WTC11 (cell line): ENCODE measurements around the gene CST3. TPM values are rescaled to one million over a fixed set of nuclear protein-coding genes. Genes with fewer than 3 reads are reported as not detected.

Experiments used
- ATAC-seq: fragments of 200-7000 bp; cut with Tn5 transposase; 2 replicates; pipeline ENCODE4 v1.10.0; 2021; ENCODE audit warnings: mild to moderate bottlenecking, moderate library complexity
- CTCF ChIA-PET: fragments of 300-600 bp; sonication (Branson Sonifier 250); formaldehyde crosslinking; loops from one replicate; lab custom pipeline; 2021; ENCODE audit warnings: antibody characterized with exemption; lab: Charles Lee
- POLR2A ChIA-PET: fragments of 350-600 bp; sonication (Branson Sonifier 250); formaldehyde crosslinking; loops from one replicate; lab custom pipeline; 2021; ENCODE audit warnings: antibody characterized with exemption; lab: Charles Lee
- DNase-seq: peaks from one replicate; pipeline ENCODE4 v3.0.0; 2021; ENCODE audit warnings: low spot score
- H3K27ac Mint-ChIP-seq: 2 replicates; pipeline ENCODE4 v1.8.0; 2021; ENCODE audit warnings: mixed read lengths
- H3K27me3 Mint-ChIP-seq: 2 replicates; pipeline ENCODE4 v1.8.0; 2021; ENCODE audit warnings: low read depth, mild to moderate bottlenecking, moderate library complexity, mixed read lengths
- H3K36me3 Mint-ChIP-seq: 2 replicates; pipeline ENCODE4 v1.8.0; 2021; ENCODE audit warnings: mixed read lengths
- H3K4me1 Mint-ChIP-seq: 2 replicates; pipeline ENCODE4 v1.8.0; 2022; ENCODE audit warnings: mixed read lengths
- H3K4me3 Mint-ChIP-seq: 2 replicates; pipeline ENCODE4 v1.8.0; 2021; ENCODE audit warnings: mild to moderate bottlenecking, moderate library complexity, mixed read lengths
- H3K9me3 Mint-ChIP-seq: 2 replicates; pipeline ENCODE4 v1.8.0; 2021; ENCODE audit warnings: mixed read lengths
- CREM ChIP-seq: sonication (generic); formaldehyde crosslinking; IDR thresholded peaks from 2 replicates; pipeline ENCODE4 v1.8.1; 2022; ENCODE audit warnings: mild to moderate bottlenecking, missing genetic modification reagents, moderate library complexity
- ELF4 ChIP-seq: sonication (generic); formaldehyde crosslinking; IDR thresholded peaks from 2 replicates; pipeline ENCODE4 v1.8.1; 2022; ENCODE audit warnings: low read depth, mild to moderate bottlenecking, moderate library complexity, missing genetic modification reagents
- EMX1 ChIP-seq: fragments of 250-450 bp; sonication (Bioruptor Pico); IDR thresholded peaks from 2 replicates; pipeline ENCODE4 v1.8.0; 2021; ENCODE audit warnings: mild to moderate bottlenecking
- ETV6 ChIP-seq: sonication (generic); formaldehyde crosslinking; IDR thresholded peaks from 2 replicates; pipeline ENCODE4 v1.8.1; 2022; ENCODE audit warnings: mild to moderate bottlenecking, missing genetic modification reagents
- FOXP1 ChIP-seq: sonication (generic); formaldehyde crosslinking; IDR thresholded peaks from 2 replicates; pipeline ENCODE4 v1.8.0; 2022; ENCODE audit warnings: missing genetic modification reagents, mild to moderate bottlenecking, moderate library complexity, borderline replicate concordance
- GABPB1 ChIP-seq: sonication (generic); formaldehyde crosslinking; IDR thresholded peaks from 2 replicates; pipeline ENCODE4 v1.8.1; 2023; ENCODE audit warnings: mild to moderate bottlenecking, missing genetic modification reagents
- HMGA2 ChIP-seq: fragments of 250-450 bp; sonication (Bioruptor Pico); IDR thresholded peaks from 2 replicates; pipeline ENCODE4 v1.4.0; 2021; ENCODE audit warnings: mild to moderate bottlenecking, moderate library complexity
- MXD4 ChIP-seq: fragments of 250-450 bp; sonication (Bioruptor Pico); IDR thresholded peaks from 2 replicates; pipeline ENCODE4 v1.8.0; 2021; ENCODE audit warnings: mild to moderate bottlenecking, moderate library complexity, borderline replicate concordance
- NFATC4 ChIP-seq: fragments of 250-450 bp; sonication (Bioruptor Pico); IDR thresholded peaks from 2 replicates; pipeline ENCODE4 v1.9.0; 2021; ENCODE audit warnings: mild to moderate bottlenecking
- NFE2L1 ChIP-seq: sonication (generic); formaldehyde crosslinking; IDR thresholded peaks from 2 replicates; pipeline ENCODE4 v1.8.1; 2023; ENCODE audit warnings: missing genetic modification reagents
- NR1H2 ChIP-seq: sonication (generic); formaldehyde crosslinking; IDR thresholded peaks from 2 replicates; pipeline ENCODE4 v1.9.0; 2021; ENCODE audit warnings: mild to moderate bottlenecking, moderate library complexity, missing genetic modification reagents
- NR2C2 ChIP-seq: sonication (generic); formaldehyde crosslinking; IDR thresholded peaks from 2 replicates; pipeline ENCODE4 v1.8.0; 2022; ENCODE audit warnings: mild to moderate bottlenecking, missing genetic modification reagents
- SMAD3 ChIP-seq: sonication (generic); formaldehyde crosslinking; IDR thresholded peaks from 2 replicates; pipeline ENCODE4 v1.8.0; 2022; ENCODE audit warnings: missing genetic modification reagents, mild to moderate bottlenecking, borderline replicate concordance
- TCF7 ChIP-seq: sonication (generic); formaldehyde crosslinking; IDR thresholded peaks from 2 replicates; pipeline ENCODE4 v1.8.0; 2022; ENCODE audit warnings: mild to moderate bottlenecking, low read depth, missing genetic modification reagents, moderate library complexity
- TEAD1 ChIP-seq: sonication (generic); formaldehyde crosslinking; IDR thresholded peaks from 2 replicates; pipeline ENCODE4 v1.8.0; 2022; ENCODE audit warnings: mild to moderate bottlenecking, missing genetic modification reagents
- TP53 ChIP-seq: sonication (generic); formaldehyde crosslinking; IDR thresholded peaks from 2 replicates; pipeline ENCODE4 v1.8.1; 2023; ENCODE audit warnings: mild to moderate bottlenecking, missing genetic modification reagents
- ZNF121 ChIP-seq: sonication (generic); formaldehyde crosslinking; IDR thresholded peaks from 2 replicates; pipeline ENCODE4 v1.8.0; 2023; ENCODE audit warnings: missing genetic modification reagents
- ZNF138 ChIP-seq: sonication (generic); formaldehyde crosslinking; conservative IDR thresholded peaks from 2 replicates; pipeline ENCODE4 v1.8.1; 2022; ENCODE audit warnings: mild to moderate bottlenecking, moderate library complexity, missing genetic modification reagents
- ZNF219 ChIP-seq: sonication (generic); formaldehyde crosslinking; IDR thresholded peaks from 2 replicates; pipeline ENCODE4 v1.8.0; 2023; ENCODE audit warnings: missing genetic modification reagents, mild to moderate bottlenecking, borderline replicate concordance
- total RNA-seq: library from RNA; stranded (reverse); gene quantifications from 3 replicates; pipeline ENCODE4 v1.2.3, GENCODE V29; 2021
- TF ChIP-seq, protein P1 (sequence below): sonication (generic); formaldehyde crosslinking; IDR thresholded peaks from 2 replicates; pipeline ENCODE4 v1.8.1; 2022; ENCODE audit warnings: low read depth, mild to moderate bottlenecking, moderate library complexity, missing genetic modification reagents, borderline replicate concordance
- TF ChIP-seq, protein P2 (sequence below): sonication (generic); formaldehyde crosslinking; IDR thresholded peaks from 2 replicates; pipeline ENCODE4 v1.8.0; 2022; ENCODE audit warnings: mild to moderate bottlenecking, missing genetic modification reagents
- TF ChIP-seq, protein P3 (sequence below): fragments of 250-450 bp; sonication (Bioruptor Pico); conservative IDR thresholded peaks from 2 replicates; pipeline ENCODE4 v1.9.0; 2021; ENCODE audit warnings: mild to moderate bottlenecking
- TF ChIP-seq, protein P4 (sequence below): sonication (generic); formaldehyde crosslinking; IDR thresholded peaks from 2 replicates; pipeline ENCODE4 v1.8.1; 2022; ENCODE audit warnings: mild to moderate bottlenecking, missing genetic modification reagents, moderate library complexity, borderline replicate concordance
- TF ChIP-seq, protein P5 (sequence below): sonication (generic); formaldehyde crosslinking; IDR thresholded peaks from 2 replicates; pipeline ENCODE4 v1.8.1; 2023; ENCODE audit warnings: mild to moderate bottlenecking, missing genetic modification reagents, moderate library complexity
- TF ChIP-seq, protein P6 (sequence below): sonication (generic); formaldehyde crosslinking; IDR thresholded peaks from 2 replicates; pipeline ENCODE4 v1.8.1; 2022; ENCODE audit warnings: low read depth, missing genetic modification reagents, borderline replicate concordance

The CST3 gene
- total RNA-seq, 1 experiment from 2014 or later = 52.1 TPM

DNA sequence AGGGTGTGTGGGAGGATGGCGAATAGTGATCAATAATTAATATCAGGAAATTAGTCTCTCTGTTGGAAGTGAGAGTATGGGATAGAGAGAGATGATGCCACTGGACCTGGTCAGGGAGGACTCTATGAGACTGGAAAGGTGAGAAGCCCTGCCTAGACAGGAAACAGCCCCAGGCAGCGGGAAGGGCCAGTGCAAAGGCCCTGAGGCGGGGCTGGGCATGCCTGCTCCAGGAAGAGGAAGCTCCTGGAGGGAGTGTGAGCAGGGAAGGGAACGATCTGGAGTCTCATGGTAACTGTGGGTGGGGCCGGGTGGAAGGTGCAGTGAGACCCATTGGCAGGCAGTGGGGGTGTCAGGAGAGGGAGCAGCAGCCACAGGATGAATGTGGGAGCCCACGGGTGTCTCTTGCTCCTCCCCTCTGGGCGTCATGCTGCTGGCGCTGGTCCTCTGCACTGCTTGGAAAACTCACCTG, 1.8 kb upstream of the CST3 start (continued):
- TF ChIP-seq, protein P1, sequence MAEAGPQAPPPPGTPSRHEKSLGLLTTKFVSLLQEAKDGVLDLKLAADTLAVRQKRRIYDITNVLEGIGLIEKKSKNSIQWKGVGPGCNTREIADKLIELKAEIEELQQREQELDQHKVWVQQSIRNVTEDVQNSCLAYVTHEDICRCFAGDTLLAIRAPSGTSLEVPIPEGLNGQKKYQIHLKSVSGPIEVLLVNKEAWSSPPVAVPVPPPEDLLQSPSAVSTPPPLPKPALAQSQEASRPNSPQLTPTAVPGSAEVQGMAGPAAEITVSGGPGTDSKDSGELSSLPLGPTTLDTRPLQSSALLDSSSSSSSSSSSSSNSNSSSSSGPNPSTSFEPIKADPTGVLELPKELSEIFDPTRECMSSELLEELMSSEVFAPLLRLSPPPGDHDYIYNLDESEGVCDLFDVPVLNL (CRISPR knock-in tag) = no peak
- TF ChIP-seq EMX1 (CRISPR knock-in tag) = no peak

DNA sequence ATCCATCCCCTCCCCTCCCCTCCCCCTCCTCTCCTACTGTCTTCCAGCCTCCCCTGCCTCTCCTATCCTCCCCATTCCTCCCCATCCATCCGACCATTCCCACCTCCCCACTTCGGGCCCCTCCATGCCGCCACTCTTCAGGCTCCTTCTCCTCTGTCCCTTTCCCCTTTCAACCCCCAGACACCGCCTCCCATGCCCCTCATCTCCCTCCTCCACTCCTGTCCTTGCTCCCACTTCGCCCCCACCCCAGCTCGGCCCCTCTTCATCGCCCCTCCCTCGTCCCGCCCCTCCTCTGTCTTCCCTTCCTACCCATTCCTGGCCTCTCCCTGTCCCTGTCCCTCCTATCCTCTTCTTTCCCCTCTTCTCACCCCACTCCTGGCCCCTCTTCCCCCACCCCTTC, 554 bp upstream of the CST3 start:
- TF ChIP-seq MXD4 = no peak
- TF ChIP-seq TCF7 (CRISPR knock-in tag) = no peak
- TF ChIP-seq GABPB1 (CRISPR knock-in tag) = no peak
- TF ChIP-seq HMGA2 (CRISPR knock-in tag) = no peak
- TF ChIP-seq ZNF138 (CRISPR knock-in tag) = no peak
- no peak for TF ChIP-seq NR1H2 (CRISPR knock-in tag)
- no peak for TF ChIP-seq TEAD1
- no peak for TF ChIP-seq TP53 (CRISPR knock-in tag)
- no peak for TF ChIP-seq FOXP1
- TF ChIP-seq NFATC4 (CRISPR knock-in tag) = no peak
- TF ChIP-seq, protein P2, sequence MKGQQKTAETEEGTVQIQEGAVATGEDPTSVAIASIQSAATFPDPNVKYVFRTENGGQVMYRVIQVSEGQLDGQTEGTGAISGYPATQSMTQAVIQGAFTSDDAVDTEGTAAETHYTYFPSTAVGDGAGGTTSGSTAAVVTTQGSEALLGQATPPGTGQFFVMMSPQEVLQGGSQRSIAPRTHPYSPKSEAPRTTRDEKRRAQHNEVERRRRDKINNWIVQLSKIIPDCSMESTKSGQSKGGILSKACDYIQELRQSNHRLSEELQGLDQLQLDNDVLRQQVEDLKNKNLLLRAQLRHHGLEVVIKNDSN (CRISPR knock-in tag) = no peak
- TF ChIP-seq, protein P3, sequence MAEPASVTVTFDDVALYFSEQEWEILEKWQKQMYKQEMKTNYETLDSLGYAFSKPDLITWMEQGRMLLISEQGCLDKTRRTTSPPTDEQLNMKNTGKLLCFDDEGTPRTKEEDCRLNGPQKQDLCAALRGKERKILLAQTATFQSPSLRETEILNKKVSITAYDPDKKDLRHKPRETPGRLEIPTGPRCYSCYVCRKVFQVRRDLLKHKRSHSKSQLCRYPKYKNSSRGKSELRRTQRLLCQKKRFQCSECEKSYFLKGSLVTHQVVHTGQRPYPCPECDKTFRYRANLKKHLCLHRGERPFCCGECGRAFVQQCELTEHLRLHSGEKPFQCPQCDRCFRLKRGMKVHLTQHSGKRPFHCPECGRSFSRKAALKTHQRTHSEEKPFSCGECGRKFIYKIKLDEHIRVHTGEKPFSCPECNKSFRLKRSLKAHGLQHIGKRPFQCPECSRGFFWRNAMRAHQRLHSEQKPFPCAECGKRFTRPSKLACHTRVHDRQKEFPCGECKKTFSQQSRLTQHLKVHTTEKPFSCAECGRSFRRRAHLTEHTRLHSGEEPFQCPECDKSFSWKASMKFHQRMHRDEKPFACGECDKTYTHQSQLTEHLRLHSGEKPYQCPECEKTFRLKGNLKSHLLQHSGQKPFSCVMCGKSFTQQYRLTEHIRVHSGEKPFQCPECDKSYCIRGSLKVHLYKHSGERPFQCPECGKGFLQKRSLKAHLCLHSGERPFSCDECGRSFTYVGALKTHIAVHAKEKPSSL (CRISPR knock-in tag) = no peak
- Mint-ChIP-seq H3K9me3 (no peaks in the 10 kb centered on the region), H3K36me3 (no peaks in the 10 kb centered on the region; the same call in 1 of the 2 replicates), H3K4me1 (peaks cover 45% of the 10 kb centered on the region), H3K4me3 (no peak overlapping the region), H3K27me3 (peaks cover 18% of the 10 kb centered on the region), H3K27ac (no peak overlapping the region)
- ChIA-PET CTCF (interaction anchor here (0.7 to 0.9 kb wide), 2 partner anchors 30 to 196 kb away, joined by 3 to 5 read pairs; no protein-coding TSS in a partner anchor), POLR2A (no interaction called here)
- ATAC-seq = no peak
- no peak for DNase-seq

DNA sequence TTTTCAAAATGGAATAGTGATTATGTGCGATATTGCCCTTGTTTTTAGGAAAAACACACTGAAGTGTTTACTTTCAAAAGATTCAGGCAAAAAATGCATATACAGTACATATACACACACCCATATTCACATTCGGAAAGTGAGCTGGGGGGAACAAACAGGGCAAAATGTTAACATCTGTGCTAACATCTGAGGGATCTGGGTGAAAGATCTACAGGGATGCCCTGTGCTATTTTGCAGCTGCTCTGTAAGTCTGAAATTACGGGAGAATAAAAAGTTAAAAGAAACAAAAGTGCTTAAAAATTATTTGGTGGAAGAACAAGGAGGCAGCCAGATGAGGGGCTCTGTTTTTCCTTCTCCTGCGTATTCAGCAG, 860 bp downstream of the CST3 start:
- ATAC-seq = no peak
- Mint-ChIP-seq H3K27me3 (peaks cover 18% of the 10 kb centered on the region), H3K4me1 (peaks cover 36% of the 10 kb centered on the region), H3K4me3 (peak overlapping the region; percentile 81), H3K27ac (no peak overlapping the region), H3K9me3 (no peaks in the 10 kb centered on the region), H3K36me3 (no peaks in the 10 kb centered on the region; the same call in 1 of the 2 replicates)
- ChIA-PET CTCF (interaction anchor here (0.8 to 1.1 kb wide), 2 partner anchors 31 to 195 kb away, joined by 3 to 4 read pairs; no protein-coding TSS in a partner anchor), POLR2A (no interaction called here)
- TF ChIP-seq NFE2L1 (CRISPR knock-in tag) (no peak), ZNF138 (CRISPR knock-in tag) (no peak), NR2C2 (no peak), ETV6 (CRISPR knock-in tag) (no peak), SMAD3 (CRISPR knock-in tag) (no peak), CREM (CRISPR knock-in tag) (no peak), ELF4 (CRISPR knock-in tag) (no peak), ZNF121 (CRISPR knock-in tag) (no peak), HMGA2 (CRISPR knock-in tag) (no peak), ZNF219 (CRISPR knock-in tag) (no peak)
- TF ChIP-seq, protein P4, sequence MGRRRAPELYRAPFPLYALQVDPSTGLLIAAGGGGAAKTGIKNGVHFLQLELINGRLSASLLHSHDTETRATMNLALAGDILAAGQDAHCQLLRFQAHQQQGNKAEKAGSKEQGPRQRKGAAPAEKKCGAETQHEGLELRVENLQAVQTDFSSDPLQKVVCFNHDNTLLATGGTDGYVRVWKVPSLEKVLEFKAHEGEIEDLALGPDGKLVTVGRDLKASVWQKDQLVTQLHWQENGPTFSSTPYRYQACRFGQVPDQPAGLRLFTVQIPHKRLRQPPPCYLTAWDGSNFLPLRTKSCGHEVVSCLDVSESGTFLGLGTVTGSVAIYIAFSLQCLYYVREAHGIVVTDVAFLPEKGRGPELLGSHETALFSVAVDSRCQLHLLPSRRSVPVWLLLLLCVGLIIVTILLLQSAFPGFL = no peak
- TF ChIP-seq, protein P5, sequence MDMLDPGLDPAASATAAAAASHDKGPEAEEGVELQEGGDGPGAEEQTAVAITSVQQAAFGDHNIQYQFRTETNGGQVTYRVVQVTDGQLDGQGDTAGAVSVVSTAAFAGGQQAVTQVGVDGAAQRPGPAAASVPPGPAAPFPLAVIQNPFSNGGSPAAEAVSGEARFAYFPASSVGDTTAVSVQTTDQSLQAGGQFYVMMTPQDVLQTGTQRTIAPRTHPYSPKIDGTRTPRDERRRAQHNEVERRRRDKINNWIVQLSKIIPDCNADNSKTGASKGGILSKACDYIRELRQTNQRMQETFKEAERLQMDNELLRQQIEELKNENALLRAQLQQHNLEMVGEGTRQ = no peak
- TF ChIP-seq, protein P6, sequence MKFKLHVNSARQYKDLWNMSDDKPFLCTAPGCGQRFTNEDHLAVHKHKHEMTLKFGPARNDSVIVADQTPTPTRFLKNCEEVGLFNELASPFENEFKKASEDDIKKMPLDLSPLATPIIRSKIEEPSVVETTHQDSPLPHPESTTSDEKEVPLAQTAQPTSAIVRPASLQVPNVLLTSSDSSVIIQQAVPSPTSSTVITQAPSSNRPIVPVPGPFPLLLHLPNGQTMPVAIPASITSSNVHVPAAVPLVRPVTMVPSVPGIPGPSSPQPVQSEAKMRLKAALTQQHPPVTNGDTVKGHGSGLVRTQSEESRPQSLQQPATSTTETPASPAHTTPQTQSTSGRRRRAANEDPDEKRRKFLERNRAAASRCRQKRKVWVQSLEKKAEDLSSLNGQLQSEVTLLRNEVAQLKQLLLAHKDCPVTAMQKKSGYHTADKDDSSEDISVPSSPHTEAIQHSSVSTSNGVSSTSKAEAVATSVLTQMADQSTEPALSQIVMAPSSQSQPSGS (CRISPR knock-in tag) = no peak
- no peak for DNase-seq
